Measurements from ENCODE around the gene CTDP1.

CTDP1 gene

GRCh38 chr18:79787527-79787864 lies 107.9 kb downstream of the CTDP1 start:
- no peak for DNase-seq

GRCh38 chr18:79787865-79788733 lies 108.5 kb downstream of the CTDP1 start:
- DNase-seq, result no peak

GRCh38 chr18:79788734-79789085 lies 109.1 kb downstream of the CTDP1 start:
- DNase-seq, result no peak

- DNase-seq, result no peak
Observed at GRCh38 chr18:79789091-79789891, 109.7 kb downstream of the CTDP1 start.

GRCh38 chr18:79789901-79790890 lies 110.6 kb downstream of the CTDP1 start:
- no peak for DNase-seq

GRCh38 chr18:79790996-79791972 lies 111.7 kb downstream of the CTDP1 start:
- no peak for DNase-seq

GRCh38 chr18:79792096-79792987 lies 112.7 kb downstream of the CTDP1 start:
- DNase-seq, result no peak

GRCh38 chr18:79792988-79793355 lies 113.4 kb downstream of the CTDP1 start:
- DNase-seq, result no peak

GRCh38 chr18:79794846-79795245 lies 115.2 kb downstream of the CTDP1 start:
- DNase-seq, result no peak

GRCh38 chr18:79795446-79795845 lies 115.8 kb downstream of the CTDP1 start:
- DNase-seq, result no peak

GRCh38 chr18:79796016-79796415 lies 116.4 kb downstream of the CTDP1 start:
- DNase-seq, result no peak

GRCh38 chr18:79796531-79797405 lies 117.2 kb downstream of the CTDP1 start:
- no peak for DNase-seq

GRCh38 chr18:79797518-79798345 lies 118.1 kb downstream of the CTDP1 start, which contains the start of gene KCNG2:
Gene KCNG2 (plus strand): TSS chr18:79797938. CDS start chr18:79863668, 65,730 bp downstream.
- DNase-seq, result no peak

GRCh38 chr18:79798346-79798998 lies 118.9 kb downstream of the CTDP1 start:
- no peak for DNase-seq

- DNase-seq, result no peak
Observed at GRCh38 chr18:79798999-79799370, 119.4 kb downstream of the CTDP1 start.

GRCh38 chr18:79799619-79800370 lies 120.2 kb downstream of the CTDP1 start:
- DNase-seq, result no peak
